HG03469 (cell line): ENCODE results near the gene ADAMTS3.
A peak's percentile ranks its signal among the peaks of the same experiment; 100 is the strongest.

Experiments used
- ATAC-seq: cut with Tn5 transposase; IDR thresholded peaks from one replicate; pipeline ENCODE4 v1.9.1; 2021; ENCODE audit warnings: mild to moderate bottlenecking, moderate library complexity, moderate number of reproducible peaks; ENCODE audit not compliant: unreplicated experiment

The ADAMTS3 gene

GRCh38 chr4:72305080-72305479 lies 263.9 kb downstream of the ADAMTS3 start:
- no peak for ATAC-seq

- ATAC-seq: peak; percentile 71
These were observed 265.9 kb downstream of the ADAMTS3 start for GRCh38 chr4:72302981-72303704.

GRCh38 chr4:72301759-72302158 lies 267.3 kb downstream of the ADAMTS3 start:
- no peak for ATAC-seq

- ATAC-seq: no peak
These were observed 268.9 kb downstream of the ADAMTS3 start for GRCh38 chr4:72300126-72300525.

GRCh38 chr4:72295966-72296557 lies 273.0 kb downstream of the ADAMTS3 start:
- no peak for ATAC-seq

- no peak for ATAC-seq
These were observed 278.3 kb downstream of the ADAMTS3 start for GRCh38 chr4:72290737-72291136.

- ATAC-seq: no peak
These were observed 282.1 kb downstream of the ADAMTS3 start for GRCh38 chr4:72286910-72287309.

GRCh38 chr4:72286185-72286584 lies 282.8 kb downstream of the ADAMTS3 start:
- no peak for ATAC-seq

- ATAC-seq: no peak
These were observed 285.7 kb downstream of the ADAMTS3 start for GRCh38 chr4:72283357-72283756.

- ATAC-seq: no peak
These were observed 288.8 kb downstream of the ADAMTS3 start for GRCh38 chr4:72280252-72280651.

- ATAC-seq: no peak
These were observed 293.6 kb downstream of the ADAMTS3 start for GRCh38 chr4:72275381-72275780.

- no peak for ATAC-seq
These were observed 294.8 kb downstream of the ADAMTS3 start for GRCh38 chr4:72274251-72274650.

- no peak for ATAC-seq
These were observed 313.8 kb downstream of the ADAMTS3 start for GRCh38 chr4:72255269-72255668.

- ATAC-seq: no peak
These were observed 325.4 kb downstream of the ADAMTS3 start for GRCh38 chr4:72243641-72244040.

GRCh38 chr4:72239487-72240116 lies 329.4 kb downstream of the ADAMTS3 start:
- ATAC-seq: no peak
